AG09319 (cell line): ENCODE data around the gene MYO3B.

ENCODE experiments used
- DNase-seq: peaks from one replicate; pipeline ENCODE4 v3.0.0-alpha.2; 2010; ENCODE audit warnings: low read depth; ENCODE audit errors: extremely low read depth
- CTCF ChIP-seq: IDR thresholded peaks from 2 replicates; pipeline ENCODE4 v1.5.1; 2011; ENCODE audit warnings: low read depth, mild to moderate bottlenecking, inconsistent platforms, low read length, moderate library complexity

Gene MYO3B

DNA sequence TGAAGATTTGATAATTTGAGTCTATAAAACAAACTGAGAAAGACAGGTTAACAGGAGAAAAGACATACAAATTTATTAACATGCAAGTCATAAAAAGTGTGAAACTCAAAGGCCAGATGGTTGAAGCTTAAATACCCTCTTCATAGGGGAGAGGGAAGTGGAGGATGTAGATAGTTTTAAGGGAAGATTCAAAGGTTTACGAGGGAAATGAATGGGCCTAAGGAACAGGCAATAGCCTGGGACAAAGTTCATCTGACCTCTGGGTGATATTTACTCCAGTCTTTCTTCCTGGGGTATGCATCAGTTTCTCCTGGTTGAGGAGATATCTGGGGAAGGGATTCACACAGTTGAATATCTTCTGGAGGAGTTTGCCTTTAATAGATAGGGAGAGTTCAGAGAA is 322.2 kb downstream of the MYO3B start:
- no peak for DNase-seq
- TF ChIP-seq CTCF: no peak

- DNase-seq: no peak
- TF ChIP-seq CTCF: no peak
Observed at GRCh38 chr2:170500770-170501169, 322.8 kb downstream of the MYO3B start.

DNA sequence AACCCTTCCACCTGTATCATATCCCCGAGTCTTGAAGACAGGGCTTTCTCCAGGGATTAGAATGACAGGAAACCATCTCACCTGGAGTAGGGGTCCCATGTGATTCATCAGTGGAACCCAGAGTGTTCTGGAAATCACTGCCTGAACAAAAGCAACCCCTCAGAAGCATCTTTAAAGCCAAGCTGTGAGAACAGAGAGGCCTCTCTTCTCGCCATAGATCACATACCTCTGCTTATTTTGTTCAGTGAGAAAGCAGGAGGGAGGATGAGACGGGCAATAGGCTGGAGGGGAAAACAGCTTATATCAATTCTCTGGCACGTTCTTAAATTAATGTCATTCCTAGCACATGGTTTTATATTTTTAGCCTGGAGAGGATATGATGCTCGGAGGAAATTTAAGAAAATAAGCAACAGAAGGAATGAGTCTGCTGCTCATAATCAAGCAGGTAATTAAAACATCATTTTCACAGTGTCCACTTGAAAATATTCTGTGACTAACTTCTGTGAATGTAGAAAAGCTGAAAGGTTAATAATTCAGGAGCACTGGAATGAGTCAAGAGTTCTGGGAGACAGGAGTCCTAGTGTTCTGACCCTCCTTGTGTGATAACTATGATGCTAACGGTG is 323.6 kb downstream of the MYO3B start:
- no peak for DNase-seq
- no peak for TF ChIP-seq CTCF

- no peak for TF ChIP-seq CTCF
- DNase-seq: no peak
Observed at GRCh38 chr2:170502361-170503130, 324.6 kb downstream of the MYO3B start.

DNA sequence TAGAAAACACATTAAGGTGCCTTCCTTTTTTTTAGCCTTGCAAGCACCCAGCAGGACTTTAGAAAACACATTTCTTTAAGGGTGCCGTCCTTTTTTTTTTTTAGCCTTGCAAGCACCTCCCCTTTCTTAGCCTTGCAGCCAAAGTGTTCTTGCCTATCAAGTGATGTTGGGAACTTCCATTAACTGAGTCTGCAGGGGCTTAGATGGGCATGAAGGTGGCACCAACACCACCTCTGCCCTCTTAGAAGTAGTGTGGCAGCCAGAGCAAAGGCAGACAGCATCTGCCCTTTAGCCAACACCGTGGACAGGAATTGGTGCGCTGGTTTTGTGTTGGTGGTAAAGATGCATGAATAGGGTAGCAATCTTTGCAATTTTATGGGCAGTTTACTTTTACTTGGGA is 325.6 kb downstream of the MYO3B start:
- DNase-seq: no peak
- no peak for TF ChIP-seq CTCF

DNA sequence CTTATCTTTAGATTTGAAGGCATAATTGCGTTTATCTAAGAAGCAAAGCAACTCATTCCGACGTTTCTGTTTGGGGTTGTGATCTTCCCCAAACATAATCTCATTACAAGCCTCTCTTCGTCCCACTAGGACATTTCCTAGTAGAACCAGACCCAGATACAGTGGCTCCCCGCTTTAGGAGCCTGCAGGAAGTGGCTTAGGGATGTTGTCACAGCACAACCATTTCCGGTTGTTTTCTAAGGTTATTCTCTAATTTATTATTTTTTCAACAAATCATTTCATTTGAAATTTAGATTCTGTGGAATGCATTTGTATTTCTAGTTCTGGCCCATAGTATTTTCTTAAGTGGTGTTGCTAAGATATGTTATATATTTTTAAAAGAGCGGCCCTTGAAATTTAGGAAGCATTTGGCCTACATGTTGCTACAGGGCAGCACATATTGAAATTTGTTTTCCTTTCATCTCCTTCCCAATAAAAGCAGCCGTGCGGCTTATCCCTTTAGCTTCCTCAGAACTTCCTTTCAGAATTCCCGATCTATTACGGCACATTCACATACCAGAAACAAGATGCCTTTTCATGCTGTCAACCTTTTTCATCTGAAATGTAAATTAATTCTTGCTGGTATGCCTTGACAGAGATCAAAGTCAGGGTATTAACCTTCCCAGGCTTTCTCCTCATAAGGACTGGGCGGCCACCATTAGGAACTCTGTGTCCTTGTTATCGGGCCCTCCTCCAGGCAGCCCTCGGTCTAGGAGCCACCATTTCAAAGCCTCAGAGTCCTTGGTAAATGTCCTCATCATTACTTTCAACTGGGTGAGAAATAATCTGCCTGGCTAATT is 326.2 kb downstream of the MYO3B start:
- no peak for TF ChIP-seq CTCF
- DNase-seq: no peak

- DNase-seq: no peak
- TF ChIP-seq CTCF: no peak
Observed at GRCh38 chr2:170504810-170505145, 326.8 kb downstream of the MYO3B start.
